Stimulated activated CD4-positive, alpha-beta T cell treated with anti-CD3 and anti-CD28 coated beads, Interleukin-12 subunit alpha, Interleukin-12 subunit beta, amount 100 ng/mL, for 4 hours (primary cell): ENCODE measurements around the gene KLHDC9.
"Not testable (repeated sequence)": the region's sequence is repeated elsewhere in the genome, so short reads cannot be mapped to it uniquely, and the experiment has no call there.

Experiments used
- DNase-seq: peaks from one replicate; pipeline ENCODE4 v3.0.0-alpha.2; 2020

Gene KLHDC9

DNA sequence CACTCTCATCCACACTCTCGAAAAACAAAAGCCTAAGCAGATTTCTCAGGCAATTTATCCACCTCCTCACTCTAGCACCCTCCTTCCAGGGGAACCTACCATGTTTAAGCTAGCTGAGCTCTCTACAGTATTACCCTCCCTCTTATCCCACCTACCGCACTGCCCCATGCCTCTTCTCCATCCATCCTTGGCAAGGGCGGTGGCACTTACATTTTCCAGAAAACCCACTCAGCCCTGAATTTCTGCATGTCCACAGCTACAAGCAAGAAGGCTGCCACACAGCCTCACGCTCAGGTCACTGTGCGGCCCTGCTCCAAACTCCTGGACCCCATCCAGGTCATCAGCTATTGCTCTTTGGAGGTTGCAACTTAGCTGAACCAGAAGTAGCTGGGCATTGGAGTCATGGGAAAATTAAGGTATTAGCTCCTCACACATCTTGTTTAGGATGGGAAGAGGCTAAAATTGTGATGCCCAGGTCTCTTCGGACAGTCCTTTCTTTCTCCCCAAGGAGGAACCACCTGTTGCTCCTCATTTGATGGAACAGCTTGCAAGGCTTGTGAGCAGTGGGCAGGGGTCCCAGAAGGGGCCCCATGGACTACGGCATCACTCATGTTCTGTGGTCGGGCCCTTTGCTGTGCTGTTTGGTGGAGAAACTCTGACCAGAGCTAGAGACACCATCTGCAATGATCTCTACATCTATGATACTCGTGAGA lies 1.1 kb downstream of the KLHDC9 start:
- no peak for DNase-seq

DNA sequence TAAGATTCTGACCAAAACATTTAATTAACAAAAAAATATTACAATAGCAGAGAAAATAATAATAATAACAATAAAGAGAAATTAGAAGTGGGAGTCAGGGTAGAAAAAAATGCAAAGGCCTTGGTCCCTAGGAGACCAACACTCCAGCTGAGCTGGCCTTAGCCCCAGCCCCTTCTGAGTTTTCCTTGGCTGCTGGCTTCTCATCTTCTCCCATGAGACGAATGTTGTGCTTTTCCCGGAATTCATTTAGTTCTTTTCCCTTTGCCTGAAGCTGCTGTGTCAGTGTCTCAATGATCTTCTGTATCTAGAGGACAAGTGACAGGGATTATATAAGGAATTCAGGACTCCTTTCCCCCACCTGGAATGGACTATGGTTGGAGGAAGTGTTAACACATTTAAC lies 2.4 kb downstream of the KLHDC9 start:
- no peak for DNase-seq

DNA sequence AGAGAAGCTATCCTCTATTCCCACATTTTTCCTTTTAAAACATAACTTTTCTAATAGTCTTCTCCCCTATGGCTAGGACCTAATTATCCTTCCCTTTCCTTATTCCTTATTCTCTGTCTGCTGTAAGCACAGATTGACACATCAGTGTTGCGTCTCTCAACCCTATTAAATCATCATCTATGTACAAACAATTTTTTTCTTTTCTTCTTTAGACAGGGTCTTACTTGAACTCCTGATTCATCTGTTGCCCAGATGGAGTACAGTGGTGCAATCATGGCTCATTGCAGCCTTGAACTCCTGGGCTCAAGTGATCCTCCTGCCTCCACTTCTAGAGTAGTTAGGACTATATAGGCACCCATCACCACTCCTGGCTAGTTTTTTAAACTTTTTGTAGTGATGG lies 8.3 kb downstream of the KLHDC9 start:
- no peak for DNase-seq

DNA sequence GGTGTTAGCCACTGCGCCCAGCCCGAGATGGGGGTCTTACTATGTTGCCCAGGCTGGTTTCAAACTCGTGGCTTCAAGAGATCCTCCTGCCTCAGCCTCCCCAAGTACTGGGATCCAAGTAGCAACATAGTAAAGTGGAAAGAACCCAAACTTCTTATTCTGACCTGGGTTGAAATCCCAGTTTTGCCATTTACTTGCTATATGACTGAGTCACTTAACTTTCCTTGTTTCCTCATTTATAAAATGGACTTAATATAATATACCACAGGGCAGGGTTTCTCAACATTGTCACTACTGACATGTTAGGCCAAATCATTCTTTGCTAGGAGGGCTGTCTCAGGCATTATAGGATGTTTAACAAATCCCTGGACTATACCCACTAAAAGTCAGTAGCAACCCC lies 13.0 kb downstream of the KLHDC9 start:
- DNase-seq: no peak

DNA sequence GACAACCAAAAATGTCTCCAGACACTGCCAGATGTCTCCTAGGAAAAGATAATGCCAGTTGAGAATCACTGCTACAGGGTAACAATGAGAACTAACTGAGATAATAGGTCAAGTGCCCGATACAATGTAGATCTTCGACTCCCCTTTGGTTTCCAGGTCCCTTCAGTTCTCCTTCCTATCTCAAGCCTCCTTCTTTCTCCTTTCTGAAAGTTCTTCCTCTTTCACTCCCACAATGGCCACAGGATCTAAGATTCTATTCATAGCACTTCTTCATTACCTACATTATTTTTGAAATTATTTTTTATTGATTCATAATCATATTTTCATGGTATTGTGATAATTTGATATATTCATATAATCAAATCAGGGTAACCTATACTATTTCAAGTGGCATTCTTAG lies 13.4 kb downstream of the KLHDC9 start:
- DNase-seq: no peak

DNA sequence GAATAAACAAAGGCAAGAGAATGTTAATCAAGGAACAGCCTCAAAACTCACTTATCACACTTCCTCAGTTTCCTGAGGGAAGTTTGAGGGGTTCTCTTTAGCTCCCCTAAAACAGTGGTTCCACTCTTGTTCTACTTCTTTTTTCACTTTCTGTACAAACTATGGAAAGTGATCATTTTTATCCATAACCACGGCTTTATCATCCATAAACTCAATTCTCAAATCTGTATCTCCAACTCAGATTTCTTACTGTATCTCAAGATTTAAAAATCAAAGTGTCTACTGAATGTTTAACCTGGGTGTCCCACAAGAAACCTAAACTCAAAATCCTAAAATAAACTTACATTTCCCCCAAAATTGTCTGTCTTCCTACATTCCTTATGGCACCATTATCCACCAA lies 15.8 kb downstream of the KLHDC9 start:
- no peak for DNase-seq

DNA sequence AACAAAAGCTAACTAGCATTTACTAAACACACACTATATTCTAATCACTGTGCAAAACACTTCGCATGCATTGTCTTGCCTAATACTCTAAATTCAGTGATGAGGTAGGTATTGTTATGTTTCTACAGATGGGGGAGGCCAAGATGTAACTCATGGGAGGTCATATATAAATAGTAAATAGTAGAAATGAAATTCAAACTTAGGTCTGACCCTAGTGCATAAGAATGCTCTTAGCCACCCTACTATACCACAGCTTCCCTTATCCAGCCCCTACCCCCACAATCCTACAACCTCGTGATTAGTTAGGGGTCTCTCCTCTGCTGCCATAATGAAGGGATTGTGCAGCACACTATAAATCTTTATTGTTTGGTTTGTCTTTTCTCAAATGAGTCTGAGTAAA lies 16.4 kb downstream of the KLHDC9 start:
- DNase-seq: no peak

DNA sequence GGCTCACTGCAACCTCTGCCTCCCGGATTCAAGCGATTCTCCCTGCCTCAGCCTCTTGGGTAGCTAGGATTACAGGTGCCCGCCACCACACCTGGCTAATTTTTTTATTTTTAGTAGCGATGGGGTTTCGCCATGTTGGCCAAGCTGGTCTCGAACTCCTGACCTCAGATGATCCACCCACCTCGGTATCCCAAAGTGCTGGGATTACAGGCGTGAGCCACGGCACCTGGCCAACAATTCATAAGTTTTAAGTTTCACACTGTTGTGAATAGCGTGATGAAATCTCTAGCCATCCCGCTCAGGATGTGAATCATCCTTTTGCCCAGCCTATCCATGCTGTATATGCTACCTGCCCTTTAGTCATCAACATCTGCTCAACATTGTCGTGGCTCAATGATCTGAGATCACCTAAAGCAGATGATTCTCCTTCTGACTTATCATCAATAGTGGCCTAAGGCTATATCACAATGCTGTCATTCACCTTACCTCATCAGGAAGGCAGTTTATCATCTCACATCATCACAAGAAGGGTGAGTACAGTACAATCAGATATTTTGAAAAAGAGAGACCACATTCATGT lies 17.1 kb downstream of the KLHDC9 start:
- DNase-seq: no peak

DNA sequence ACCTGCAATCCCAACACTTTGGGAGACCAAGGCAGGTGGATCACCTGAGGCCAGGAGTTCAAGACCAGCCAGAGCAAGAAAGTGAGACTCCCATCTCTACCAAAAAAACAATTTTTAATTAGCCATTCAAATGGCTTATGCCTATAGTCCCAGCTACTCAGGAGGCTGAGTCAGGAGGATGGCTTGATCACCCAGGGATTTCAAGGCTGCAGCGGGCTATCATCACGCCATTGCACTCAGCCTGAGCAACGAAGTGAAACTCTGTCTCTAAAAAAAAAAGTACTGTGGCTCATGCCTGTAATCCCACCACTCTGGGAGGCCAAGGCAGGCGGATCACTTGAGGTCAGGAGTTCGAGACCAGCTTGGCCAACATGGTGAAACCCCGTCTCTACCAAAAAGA lies 17.8 kb downstream of the KLHDC9 start:
- not testable (repeated sequence) for DNase-seq

DNA sequence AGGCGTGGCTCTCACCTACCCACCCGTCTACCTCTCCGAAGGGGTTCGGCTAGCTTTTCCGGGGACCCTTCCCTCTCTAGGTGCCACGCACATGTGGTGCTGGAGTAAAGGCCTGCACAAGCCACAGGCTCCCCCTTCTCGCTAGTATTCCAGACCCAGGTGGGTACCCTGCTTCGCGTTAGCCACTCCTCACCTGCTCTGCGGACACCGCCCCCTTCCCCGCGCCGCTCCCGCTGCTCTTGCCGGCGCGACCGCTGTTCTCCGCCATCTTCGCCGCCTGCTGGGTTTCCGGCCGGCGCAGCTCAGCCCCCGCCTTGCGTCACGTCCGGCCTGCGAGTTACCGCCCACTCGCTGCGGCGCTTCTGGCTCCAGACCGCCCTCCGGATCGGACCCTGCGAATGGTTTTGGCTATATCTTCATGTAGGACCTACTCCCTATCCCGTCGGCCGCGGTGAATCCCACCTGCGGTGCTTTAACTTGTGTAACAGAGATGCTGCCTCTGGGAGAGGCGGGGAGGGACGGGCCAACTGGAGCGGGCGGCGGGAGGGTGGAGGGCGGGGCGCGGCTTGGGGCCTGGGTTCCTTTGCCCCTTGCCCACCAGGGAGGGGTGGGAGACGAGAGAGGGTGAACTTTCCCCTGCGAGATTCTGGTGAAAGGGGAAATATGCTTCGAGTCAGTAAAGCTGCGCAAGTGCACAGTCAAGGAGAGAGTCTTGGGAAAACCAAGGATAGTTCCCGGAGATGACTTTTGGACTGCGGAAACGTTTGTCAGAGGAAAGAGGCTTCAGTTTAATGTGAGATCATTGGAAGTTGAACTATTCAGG lies 19.8 kb downstream of the KLHDC9 start, which contains the start of the genes NIT1 and PFDN2:
TSS of gene NIT1 (plus strand) at position 347 of the 823 bp plus-strand sequence. CDS start at position 419, 72 bp downstream.
TSS of gene PFDN2 (minus strand) at position 279 of the 823 bp plus-strand sequence. CDS start at position 268, 11 bp downstream.
- DNase-seq: peak; percentile 85

DNA sequence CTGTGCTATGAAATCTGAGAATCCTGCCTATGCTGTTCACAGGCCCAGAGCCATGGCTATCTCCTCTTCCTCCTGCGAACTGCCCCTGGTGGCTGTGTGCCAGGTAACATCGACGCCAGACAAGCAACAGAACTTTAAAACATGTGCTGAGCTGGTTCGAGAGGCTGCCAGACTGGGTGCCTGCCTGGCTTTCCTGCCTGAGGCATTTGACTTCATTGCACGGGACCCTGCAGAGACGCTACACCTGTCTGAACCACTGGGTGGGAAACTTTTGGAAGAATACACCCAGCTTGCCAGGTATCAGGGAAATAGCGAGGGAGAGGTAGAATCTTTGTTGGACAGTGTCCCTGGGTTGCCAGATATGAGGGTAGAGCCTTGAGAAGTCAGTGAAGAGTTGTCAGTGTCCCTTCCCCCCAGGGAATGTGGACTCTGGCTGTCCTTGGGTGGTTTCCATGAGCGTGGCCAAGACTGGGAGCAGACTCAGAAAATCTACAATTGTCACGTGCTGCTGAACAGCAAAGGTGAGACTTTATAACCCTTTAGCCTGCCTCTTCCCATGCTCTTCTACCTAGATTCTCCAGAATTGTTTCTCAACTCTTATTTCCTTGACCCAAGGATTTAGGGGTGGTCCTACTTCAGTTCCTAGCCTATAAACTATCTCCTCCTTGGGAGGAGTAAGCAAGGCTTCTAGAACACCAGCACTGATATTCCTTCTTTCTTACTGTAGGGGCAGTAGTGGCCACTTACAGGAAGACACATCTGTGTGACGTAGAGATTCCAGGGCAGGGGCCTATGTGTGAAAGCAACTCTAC lies 21.1 kb downstream of the KLHDC9 start:
- peak; percentile 57 for DNase-seq

DNA sequence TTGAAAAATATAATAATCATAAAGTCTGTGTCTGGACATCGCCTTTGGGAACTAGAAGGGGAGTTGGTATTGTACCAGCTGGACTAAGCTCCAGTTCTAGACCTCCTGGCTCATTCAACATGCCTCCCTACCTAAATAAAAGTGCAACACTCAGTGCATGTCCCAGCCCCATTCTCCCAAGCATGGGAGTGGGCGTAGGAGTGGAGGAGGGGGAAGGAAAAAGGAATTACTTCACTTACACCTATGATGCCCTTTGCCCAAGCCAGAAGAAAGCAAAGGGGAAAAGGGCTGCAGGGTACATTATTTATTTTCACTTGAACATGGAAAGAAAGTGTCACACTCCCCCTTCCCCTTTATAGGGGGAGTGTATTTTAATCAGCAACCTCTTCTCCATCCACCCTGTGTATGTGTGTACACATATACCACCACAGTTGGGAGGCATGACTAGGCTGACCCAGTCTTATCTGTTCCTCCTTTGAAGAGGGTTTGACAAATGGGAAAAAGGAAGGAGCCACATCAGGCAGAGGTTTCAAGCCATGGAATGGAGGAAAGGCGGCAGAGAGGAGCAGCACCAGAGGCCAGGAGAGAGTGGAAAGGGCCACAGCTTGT lies 23.0 kb downstream of the KLHDC9 start:
- DNase-seq: no peak

DNA sequence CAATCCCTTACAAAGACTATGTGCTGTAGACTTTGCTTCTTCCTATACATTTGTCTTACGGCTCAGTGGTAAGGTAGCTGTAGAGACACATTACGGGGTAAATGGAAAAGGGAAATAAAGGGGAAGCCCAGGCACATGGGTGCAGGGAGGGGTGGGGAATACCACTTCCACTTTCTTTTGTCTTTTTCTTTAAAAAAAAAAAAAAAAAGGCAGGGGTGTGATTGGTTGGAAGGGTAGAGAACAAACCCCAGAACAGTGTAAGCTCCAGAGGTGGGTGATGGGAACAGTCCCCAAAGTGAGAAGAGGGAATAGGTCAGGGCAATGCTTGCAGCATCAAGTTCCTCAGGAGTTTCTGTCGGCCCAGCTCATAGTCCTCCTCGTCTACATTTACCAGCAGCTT lies 23.7 kb downstream of the KLHDC9 start:
- DNase-seq: no peak

DNA sequence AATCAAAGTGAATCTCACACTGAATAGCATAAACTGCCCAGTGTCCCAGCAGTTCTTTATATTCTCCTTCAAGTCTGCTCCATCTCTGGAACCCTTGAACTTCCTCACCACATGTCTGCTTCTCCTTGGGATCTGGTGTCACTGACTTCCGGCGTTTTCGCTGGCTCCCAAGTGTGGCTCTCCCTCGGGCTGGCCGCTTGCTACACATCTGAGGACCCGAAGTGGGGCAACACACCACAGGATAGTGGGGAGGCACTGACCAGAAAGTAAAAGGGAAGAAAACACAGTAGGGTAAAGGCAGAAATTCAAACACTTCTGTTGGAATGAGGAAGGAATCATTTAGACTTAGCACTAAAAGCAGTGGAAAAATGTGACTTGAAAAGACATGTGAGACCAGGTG lies 24.8 kb downstream of the KLHDC9 start:
- no peak for DNase-seq

DNA sequence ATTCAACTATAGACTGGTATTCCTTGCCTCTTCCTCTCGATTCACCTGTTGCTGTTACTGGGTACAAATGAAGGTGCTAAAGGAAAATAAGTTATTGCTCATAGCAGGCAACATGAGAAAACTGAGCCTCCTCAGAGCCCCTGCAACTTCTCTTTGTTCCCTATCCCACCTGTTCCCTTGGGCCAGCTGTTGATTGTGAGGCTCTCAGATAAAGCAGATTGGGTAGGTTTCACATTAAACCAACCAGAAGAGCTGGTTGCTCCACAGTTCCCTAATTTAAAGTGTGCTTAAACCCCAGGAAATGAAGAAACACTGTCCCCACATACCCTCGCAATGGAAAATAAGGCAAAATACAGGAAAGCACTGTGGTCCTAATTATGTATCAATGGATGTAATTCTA lies 29.5 kb downstream of the KLHDC9 start:
- DNase-seq: no peak

DNA sequence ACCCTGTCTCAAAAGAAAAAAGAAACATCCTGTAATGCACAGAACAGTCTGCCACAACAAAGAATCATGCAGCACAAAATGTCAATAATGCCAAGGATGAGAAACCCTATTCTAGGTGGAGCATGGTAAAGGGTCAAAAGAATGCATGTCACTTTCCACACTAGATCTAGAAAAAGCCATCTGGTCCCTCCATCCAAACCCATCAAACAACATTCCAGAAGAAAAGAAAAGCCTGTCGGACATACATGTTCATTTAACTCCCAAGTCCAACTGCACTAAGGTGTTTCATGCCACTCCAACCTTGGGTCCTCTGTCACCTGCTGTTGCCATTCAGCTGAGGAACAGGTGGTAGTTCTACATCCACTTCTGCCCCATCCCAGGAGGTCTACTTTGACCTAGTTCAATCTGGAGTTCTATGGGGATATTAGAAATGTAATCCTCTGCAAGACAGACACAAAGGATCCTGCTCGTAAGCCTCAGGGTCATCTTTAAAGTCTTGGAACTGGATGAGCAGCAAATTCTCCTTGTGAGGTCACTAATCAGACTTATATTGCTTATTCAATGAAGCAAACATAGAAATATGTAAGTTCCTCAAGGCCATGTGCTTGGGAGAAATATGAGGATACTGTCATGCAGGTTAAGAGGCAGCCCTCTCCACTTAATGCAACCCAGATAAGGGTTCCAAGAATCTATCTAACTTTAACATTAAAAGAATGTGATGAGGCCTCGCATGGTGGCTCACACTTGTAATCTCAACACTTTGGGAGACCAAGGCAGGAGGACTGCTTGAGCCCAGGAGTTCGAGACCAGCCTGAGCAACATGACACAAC lies 30.6 kb downstream of the KLHDC9 start:
- DNase-seq: no peak

DNA sequence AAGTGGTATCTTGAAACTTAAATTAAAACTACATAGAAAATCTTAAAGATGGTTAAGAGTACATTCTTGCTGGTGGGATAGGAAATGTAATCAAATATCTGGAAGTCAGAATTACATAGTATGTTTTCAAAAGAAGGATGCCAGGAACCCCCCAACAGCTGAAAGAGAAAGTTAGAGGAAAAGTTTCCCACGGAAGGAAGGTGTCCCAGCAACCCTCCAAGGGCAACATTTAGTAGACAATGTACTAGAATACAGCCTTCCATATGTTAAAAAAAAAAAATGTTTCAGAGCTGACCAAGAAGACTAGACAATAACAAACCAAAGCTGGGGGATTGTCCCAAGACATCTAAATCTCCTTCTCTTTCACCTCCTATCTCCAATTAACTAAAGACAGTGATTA lies 32.1 kb downstream of the KLHDC9 start:
- DNase-seq: no peak

DNA sequence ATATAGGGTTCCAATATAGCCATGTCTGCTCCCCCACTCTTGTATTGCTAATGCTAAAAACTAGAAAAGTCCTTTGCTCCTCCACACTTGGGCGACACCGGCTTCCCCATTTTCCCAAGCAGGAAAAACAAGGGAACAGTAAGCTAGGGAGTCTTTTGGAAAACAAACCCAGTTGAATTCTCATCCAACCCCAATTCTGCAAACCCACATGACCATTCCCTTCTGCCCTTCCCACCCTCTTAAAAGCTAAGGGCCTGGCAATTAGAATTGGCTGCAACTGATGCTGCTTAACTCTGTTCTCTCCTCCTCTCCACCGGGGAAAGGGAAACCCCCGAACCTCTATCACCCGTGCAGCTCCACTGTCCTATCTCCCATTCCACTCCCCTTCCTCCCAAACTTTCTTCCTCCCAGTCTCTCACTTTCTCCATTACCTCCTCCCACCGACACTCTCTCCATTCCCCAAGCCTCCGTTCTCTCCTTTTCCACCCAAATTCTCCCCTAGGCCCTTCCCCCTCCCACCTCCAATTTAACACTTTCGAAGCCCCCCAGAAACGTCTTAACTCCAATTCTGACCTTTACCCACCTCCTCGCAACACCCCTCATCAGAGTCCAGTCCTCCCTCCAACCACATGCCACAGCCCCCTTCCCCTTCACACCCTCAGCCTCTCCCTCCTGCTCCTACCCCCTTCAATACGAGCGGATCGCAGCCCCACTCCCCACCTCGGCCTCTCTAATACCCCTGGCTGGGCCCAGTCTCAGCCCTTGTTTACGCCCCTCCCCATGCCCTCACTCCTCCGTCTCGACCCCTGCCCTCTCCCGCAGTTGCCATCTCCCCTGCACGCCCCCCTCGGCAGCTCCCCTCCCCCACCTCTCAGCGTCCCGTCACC lies 33.6 kb downstream of the KLHDC9 start:
- no peak for DNase-seq

DNA sequence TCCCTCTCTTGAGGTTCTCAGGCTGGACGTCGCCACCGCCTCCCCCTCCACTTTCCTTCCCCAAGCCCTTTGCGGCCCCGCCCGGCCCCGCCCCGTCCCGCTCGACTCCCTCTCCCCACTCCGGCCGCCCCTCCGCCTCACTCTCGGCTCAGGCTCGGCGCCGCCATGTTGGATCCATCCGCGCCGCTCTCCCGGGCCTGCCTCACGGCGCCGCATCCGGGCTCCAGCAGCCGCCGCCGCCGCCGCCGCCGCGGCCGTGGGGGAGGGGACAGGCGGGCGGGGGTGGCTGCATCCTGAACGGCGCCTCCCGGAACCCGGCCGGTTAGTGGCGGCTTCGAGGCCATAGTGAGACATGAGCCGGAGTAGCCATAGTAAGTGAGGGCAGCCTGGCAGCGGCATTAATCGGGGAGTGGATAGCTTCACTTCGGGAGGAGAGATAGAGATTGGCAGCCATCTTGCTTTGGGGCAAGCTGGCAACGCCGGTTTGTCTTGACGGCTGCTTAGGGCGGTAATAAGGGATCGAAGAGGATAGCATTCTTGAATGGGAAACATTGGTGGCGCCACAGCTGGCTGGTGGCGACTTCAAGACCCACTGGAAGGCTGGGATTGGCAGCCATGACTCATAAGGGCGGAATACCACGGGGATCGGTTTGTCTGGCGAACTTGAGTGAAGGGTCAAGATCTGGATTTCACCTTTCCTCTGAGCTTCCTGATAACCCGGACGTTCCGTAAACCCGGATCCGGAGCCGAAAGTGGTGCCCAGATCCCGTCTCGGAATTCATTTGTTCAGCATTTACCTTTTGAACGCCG lies 34.5 kb downstream of the KLHDC9 start, which contains the start of gene DEDD:
TSS of gene DEDD (minus strand) at position 258 of the 810 bp plus-strand sequence. CDS start 8,205 bp downstream, outside the sequence.
- DNase-seq: peak; percentile 86
